Activated CD8-positive, alpha-beta memory T cell treated with anti-CD3 and anti-CD28 coated beads, Interleukin-2, amount 50 U/mL, for 1 hour (primary cell): ENCODE measurements around the gene CIROP.

Experiments
- DNase-seq: peaks from one replicate; pipeline ENCODE4 v3.0.0-alpha.2; 2020; ENCODE audit errors: extremely low read depth

CIROP gene

DNA sequence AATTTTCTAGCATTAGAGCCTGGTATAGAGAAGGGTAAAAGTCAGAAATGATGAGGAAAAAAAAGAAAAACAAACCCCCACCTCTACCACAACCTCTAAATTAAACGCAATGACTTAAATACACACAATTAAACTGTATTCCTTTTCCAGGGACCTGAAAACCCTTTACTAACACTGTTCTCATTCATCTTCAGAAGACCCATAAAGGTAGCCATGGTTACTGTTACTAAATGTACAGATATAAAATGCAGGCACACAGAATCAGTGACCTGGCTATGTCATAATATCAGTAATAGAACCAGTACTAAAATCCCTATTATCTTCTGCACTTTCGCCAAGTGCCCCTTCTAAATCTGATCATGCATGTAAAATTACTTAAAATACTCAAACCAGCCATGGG lies 11.3 kb downstream of the CIROP start:
- DNase-seq: no peak

GRCh38 chr14:23093104-23093503 lies 11.7 kb downstream of the CIROP start:
- no peak for DNase-seq

DNA sequence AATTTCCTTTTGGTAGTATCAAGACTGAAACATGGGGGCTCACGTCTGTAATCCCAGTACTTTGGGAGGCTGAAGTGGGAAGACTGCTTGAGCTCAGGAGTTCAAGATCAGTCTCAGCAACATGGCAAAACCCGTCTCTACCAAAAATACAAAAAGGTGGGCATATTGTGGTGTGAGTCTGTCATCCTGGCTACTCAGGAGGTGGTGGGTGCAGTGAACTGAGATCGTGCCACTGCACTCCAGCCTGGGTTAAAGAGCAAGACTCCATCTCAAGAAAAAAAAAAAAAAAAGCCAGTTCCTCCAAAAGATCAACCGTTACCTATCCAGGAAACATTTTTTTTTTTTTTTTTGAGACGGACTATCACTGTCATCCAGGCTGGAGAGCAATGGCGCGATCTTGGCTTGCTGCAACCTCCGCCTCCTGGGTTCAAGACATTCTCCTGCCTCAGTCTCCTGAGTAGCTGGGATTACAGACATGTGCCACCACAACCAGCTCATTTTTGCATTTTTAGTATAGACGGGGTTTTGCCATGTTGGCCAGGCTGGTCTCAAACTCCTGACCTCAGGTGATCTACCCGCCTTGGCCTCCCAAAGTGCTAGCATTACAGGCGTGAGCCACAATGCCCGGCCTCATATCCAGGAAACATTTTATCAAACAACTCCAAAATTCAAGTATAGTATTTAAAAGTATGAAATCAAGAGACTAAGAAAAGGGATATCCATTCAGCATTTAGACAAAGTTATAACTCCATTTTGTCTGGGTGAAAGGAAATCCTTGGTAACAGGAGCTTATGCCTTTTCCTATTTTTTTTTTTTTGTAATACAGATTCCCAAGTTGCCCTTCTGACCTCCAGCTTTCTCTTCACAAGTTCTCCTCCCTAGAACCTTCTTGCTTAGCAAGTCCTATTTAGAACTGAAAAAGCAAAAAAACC lies 13.2 kb downstream of the CIROP start:
- no peak for DNase-seq

DNA sequence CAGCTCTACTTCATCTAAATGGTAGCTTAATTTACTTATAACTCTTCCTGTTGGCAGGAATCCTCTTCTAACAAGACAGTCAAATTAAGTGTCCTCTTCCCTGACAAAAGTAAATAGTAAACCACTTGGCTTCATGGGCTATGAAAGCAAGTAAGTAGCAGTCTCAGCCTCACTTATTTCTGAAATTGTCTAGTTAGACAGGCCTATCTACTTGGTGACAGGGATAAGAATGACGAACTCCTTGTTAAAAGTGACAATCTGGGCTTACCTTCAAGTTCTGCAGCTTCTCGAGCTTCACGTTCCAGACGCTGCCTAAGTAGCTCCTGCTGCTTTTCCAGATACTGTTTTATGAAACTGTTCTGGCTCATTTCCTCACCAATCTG lies 14.5 kb downstream of the CIROP start:
- DNase-seq: no peak

GRCh38 chr14:23089498-23090253 lies 15.1 kb downstream of the CIROP start:
- no peak for DNase-seq

- DNase-seq: no peak
These were observed 18.2 kb downstream of the CIROP start for GRCh38 chr14:23086565-23086964.

DNA sequence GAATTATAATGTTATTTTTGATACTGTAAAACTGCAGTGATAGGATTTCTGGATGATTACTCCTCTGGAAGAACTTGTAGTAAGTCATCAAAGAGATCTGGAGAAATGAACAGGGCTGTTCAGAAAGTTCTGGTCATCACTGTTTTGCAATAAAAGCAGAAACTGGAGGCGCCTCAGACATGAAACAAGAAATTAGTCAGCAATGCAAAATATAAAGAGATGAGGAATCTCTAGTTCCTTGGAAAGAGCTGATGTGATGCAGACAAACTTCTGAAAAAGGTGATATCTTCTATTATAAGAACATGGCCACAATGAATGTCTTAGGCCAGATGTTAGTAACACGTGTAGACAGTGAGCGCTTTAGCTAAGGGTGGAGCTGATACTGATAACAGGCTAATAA lies 19.3 kb downstream of the CIROP start:
- DNase-seq: no peak

DNA sequence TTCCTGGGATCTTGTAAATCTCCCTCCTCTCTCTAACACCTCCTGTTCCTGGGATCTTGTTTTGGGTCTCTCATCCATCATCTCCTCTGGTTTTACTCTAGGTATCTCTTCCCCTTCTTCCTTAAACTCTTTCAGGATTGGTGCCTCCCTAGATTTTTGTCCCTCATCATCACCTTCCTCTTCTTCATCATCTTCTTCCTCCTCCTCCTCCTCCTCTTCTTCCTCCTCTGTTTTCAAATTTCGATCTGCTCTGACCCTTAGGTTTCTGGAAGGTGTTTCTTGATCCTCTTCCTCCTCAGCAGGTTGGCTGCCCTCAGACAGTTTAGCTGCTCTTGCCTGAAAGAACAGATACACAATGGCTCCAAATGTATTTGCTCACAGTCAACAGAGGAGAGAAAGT lies 24.3 kb downstream of the CIROP start:
- no peak for DNase-seq

DNA sequence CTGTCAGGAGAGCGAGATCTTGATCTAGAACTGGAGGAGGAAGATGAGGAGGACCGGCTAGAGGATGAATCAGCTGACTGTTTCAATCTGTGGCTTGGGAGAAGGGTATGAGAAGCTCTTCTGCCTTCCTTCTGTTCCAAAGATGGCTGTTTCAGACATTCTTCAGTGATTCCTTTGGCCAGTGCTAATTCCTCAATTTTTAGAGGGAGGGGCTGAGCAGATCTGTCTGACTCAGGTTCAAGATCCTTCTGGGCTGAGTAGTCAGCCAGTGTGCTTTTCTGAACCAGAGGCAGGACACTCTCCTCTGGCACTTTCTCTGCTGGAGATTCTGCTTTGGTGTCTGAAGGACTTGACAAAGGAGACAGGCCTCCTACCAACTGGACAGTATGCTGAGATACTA lies 25.1 kb downstream of the CIROP start:
- no peak for DNase-seq

GRCh38 chr14:23078692-23079116 lies 26.1 kb downstream of the CIROP start:
- no peak for DNase-seq

DNA sequence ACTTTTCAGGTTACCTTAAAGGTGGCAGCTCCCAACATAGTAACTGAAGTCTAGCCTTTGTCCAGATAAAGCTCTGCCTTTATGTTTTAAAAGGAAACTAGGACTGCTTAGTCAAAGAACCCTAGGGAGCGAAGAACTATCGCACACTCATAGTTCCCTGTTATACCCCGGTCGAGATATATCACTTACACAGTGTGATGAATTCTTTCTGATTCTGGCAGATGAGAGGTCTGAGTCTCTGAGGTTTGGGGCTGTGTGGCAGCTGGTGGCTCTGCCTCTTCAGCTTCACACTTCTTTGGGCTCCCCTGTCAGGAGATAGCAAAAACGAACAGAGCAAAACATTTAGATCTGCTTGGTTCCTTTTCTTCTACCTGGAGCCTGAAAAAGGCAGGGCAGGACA lies 26.8 kb downstream of the CIROP start:
- no peak for DNase-seq

GRCh38 chr14:23076785-23077408 lies 27.9 kb downstream of the CIROP start:
- no peak for DNase-seq

DNA sequence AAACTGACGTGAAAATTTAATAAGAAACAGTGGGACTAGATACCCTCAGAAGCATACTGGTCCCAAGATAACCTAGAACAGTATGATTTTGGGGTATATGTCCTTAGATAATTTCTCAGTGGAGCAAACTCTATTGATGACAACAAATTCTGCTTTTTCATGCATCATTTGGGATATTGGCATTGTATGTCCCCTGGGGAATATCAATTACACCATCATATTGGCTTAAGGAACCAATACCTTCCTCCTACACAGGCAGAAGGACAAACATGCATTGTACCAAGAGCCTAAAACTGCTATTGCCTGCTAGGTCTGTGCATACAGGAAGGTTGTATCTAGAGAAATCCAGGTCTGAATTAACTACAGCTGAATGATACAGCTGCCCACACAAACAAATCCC lies 29.9 kb downstream of the CIROP start:
- no peak for DNase-seq

DNA sequence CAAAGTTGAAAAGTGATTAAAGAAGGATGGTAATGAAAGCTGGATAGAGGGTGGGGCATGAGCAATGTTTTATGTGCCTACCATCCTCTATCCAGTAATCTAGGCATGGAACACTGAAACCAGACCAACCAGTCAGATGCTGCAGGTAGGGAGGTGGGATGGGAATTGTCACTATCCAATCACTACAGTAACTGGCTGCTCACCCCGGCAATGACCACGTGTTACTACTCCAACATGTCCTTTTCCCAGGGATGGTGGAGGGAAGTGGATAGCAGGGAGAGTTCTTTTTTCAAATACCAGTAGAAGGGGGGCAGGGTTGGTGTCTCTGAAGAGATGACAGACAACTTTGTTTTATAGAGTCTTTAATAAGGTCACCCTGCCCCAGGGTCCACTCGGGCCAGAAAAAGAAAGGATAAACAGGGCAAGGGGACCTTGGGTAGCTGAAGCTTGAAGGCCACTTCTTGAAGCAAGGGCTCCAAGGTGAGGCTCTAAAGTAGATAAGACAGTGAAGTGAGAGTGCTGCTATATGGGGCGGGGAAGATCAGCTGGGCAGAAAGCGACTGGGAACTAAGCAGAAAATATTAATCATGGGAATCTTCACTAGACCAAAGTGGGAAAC lies 32.8 kb downstream of the CIROP start:
- DNase-seq: no peak

DNA sequence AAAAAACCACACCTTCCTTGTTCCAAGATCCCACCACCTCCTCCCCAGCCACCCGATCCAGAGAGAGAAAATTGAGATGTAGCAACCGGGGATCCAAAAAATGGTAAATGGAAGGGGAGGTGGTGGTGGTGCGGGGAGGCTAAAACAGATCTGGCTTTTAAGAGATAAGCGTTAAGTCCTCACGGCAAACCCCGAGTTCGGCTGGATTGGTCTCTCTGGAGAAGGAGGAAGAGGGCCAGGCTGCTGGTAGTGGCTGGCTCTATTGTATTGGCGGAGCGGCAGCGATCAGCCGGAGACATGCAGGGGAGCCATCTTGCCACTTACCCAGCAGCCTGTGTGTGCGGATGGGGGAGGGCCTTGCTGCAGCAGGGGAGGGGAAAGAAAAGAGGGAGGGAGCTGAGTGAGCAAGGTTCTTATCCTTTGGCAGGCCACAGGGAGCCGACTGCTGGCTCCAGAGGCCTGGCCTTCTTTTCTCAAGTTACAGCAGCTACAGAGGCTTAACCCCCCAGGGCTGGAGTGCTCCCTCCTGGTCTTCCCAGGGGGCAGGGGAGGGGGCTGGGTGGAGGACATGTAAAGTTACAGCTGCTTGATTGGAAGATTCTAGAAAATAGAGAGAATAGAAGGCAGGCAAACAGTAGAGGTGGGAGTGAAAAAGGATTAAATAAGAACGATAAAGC lies 33.4 kb downstream of the CIROP start:
- DNase-seq: peak; percentile 43

- no peak for DNase-seq
These were observed 34.3 kb downstream of the CIROP start for GRCh38 chr14:23070262-23071129.

- DNase-seq: no peak
These were observed 35.4 kb downstream of the CIROP start for GRCh38 chr14:23069413-23069806.

DNA sequence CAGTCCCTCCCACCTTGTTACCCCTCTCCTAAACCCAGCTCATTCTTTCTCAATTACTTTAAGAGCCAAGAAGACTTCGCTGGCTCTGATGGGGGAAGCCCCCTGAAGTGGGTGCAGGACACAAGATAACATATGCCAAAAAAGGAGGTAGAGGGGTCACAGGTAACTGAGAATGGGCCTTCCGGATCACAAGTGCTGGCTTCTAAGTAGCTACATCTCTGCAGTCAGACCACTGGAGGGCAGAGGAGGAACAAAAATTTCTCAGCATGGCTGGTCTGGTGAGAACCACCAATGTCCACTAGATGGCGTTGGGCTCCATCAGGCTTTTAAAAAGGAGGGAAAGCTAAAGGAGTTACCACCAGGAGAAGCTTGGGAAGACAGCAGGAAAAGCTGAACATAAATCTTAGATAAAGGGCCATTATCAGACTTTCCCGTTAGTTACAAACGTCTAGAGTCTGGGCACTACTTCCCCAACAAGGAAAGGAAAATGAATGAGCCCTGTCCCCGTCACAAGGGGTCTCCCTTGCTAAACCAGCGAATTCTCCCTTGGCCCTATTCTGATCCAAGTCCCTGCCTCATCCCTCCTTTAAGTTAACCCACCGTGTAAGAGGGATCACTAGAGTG lies 35.9 kb downstream of the CIROP start:
- DNase-seq: peak; percentile 43

DNA sequence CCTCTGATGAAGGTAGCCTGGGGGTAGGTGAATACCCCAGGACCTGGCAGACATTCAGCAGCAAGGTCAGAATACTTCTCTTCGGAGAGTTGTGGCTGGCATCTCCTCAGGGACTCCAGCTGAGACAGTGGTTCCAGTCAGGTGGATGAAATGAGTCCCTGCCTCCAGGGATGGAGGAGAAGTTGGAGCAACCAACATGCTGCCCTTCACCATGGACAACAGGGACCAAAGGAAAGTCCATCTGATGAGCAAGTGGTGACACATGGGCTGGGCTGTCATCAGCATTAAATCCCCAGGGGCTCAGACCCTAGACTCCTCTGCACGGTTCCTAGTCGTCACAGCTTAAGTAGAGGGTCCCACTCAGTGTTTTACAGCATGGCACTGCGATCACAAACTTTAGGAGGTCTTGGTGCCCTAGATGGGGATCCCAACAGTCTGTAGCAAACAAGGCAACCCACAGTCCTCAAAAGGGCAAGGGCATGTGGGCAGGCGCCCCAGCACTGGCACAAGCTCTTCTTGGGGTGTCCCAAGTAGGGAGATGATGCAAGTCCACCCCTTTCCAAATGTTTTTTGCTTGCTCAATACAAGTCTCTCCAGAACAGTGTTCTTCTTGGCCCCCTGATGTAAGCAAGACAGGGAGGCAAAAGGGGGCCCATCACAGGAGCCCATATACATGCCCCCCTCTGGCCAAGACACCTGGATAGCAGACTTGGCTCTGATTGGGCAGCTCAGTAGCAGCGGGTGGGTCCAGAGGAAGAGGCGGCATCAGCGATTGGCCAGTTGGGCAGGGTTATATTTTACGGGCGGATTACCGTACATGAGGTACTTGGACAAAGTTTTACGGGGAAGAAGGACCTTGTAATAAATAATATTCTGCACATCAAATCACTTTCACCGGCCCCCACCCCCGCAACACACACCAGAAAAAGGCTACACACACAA lies 36.7 kb downstream of the CIROP start:
- DNase-seq: no peak
